B cell (primary cell): ENCODE data around the gene DSN1.

Experiments
- EZH2 ChIP-seq: IDR thresholded peaks from 2 replicates; pipeline ENCODE4 v1.6.1; 2012; ENCODE audit warnings: borderline replicate concordance, low read depth, mild to moderate bottlenecking, moderate library complexity, low read length; ENCODE audit not compliant: insufficient read depth, poor library complexity, severe bottlenecking
- TF ChIP-seq, protein P1 (sequence below): fragments of 200-600 bp; IDR thresholded peaks from one replicate; pipeline ENCODE4 v1.8.0; 2022; ENCODE audit warnings: antibody characterized with exemption, mild to moderate bottlenecking

GRCh38 chr20:36736451-36737182 lies 36.9 kb downstream of the DSN1 start:
- TF ChIP-seq, protein P1, sequence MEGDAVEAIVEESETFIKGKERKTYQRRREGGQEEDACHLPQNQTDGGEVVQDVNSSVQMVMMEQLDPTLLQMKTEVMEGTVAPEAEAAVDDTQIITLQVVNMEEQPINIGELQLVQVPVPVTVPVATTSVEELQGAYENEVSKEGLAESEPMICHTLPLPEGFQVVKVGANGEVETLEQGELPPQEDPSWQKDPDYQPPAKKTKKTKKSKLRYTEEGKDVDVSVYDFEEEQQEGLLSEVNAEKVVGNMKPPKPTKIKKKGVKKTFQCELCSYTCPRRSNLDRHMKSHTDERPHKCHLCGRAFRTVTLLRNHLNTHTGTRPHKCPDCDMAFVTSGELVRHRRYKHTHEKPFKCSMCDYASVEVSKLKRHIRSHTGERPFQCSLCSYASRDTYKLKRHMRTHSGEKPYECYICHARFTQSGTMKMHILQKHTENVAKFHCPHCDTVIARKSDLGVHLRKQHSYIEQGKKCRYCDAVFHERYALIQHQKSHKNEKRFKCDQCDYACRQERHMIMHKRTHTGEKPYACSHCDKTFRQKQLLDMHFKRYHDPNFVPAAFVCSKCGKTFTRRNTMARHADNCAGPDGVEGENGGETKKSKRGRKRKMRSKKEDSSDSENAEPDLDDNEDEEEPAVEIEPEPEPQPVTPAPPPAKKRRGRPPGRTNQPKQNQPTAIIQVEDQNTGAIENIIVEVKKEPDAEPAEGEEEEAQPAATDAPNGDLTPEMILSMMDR: no peak
- no peak for TF ChIP-seq EZH2
